Endothelial cell of umbilical vein (primary cell): ENCODE measurements around the gene ARG2. TPM values are rescaled to one million over a fixed set of nuclear protein-coding genes. Genes with fewer than 3 reads are reported as not detected.

Experiments
- BruUV-seq: library from RNA; stranded (reverse); fragments of 400-500 nt; replicated peaks from 2 replicates; lab custom pipeline; 2021; lab: Mats Ljungman, UMichigan
- CTCF ChIA-PET: fragments of 300-600, 350-600 bp; sonication (Branson Sonifier 250); formaldehyde crosslinking; loops from one replicate; lab custom pipeline; 2021; ENCODE audit warnings: antibody characterized with exemption, inconsistent platforms; lab: Charles Lee
- POLR2A ChIA-PET: fragments of 300-600, 350-600 bp; sonication (Branson Sonifier 250); formaldehyde crosslinking; loops from one replicate; lab custom pipeline; 2021; ENCODE audit warnings: antibody characterized with exemption, inconsistent platforms; lab: Charles Lee
- DNase-seq: peaks from one replicate; pipeline ENCODE4 v3.0.0-alpha.2; 2011; ENCODE audit warnings: low read depth, low spot score
- FAIRE-seq: peaks from 2 replicates; lab custom pipeline; 2011; peaks lifted over from hg19 to GRCh38; lab: Jason Lieb, UNC
- H2AFZ ChIP-seq: 2 replicates; pipeline ENCODE4 v1.6.0; 2012; ENCODE audit warnings: low read depth, low read length, control low read depth, inconsistent platforms
- H3K27ac ChIP-seq: 2 replicates; pipeline ENCODE4 v1.5.1; 2011; ENCODE audit warnings: low read depth, mild to moderate bottlenecking, control low read depth, low read length, moderate library complexity; ENCODE audit not compliant: insufficient read depth
- H3K27me3 ChIP-seq, 2 experiments: 2 replicates each; pipeline versions ENCODE4 v1.6.0 to v1.6.1; 2011; ENCODE audit warnings: low read length in 2 of 2, mixed read lengths in 1 of 2; ENCODE audit not compliant: control insufficient read depth in 2 of 2, insufficient read depth in 2 of 2
- H3K36me3 ChIP-seq, 2 experiments: 2 replicates in 1 of 2; 3 replicates in 1 of 2; pipeline ENCODE4 v1.5.1; 2011; ENCODE audit warnings: low read length in 2 of 2, mild to moderate bottlenecking in 1 of 2, moderate library complexity in 1 of 2; ENCODE audit not compliant: control insufficient read depth in 2 of 2, insufficient read depth in 2 of 2; ENCODE audit errors: extremely low read depth in 1 of 2
- H3K4me1 ChIP-seq: 3 replicates; pipeline ENCODE4 v1.5.1; 2011; ENCODE audit warnings: mild to moderate bottlenecking, low read length; ENCODE audit not compliant: control insufficient read depth, insufficient read depth; ENCODE audit errors: extremely low read depth
- H3K4me2 ChIP-seq: 2 replicates; pipeline ENCODE4 v1.6.1; 2011; ENCODE audit warnings: low read length, control low read depth, mixed read lengths; ENCODE audit not compliant: insufficient read depth
- H3K4me3 ChIP-seq, 3 experiments: fragments of 200-600 bp in 1 of 3; sonication (generic), shearing (Covaris generic) in 1 of 3; replicated peaks in 1 of 3; 2 replicates each; pipeline ENCODE4 v1.5.1; 2011 to 2016; ENCODE audit warnings: control low read depth in 3 of 3, low read length in 3 of 3, mild to moderate bottlenecking in 2 of 3, inconsistent platforms in 1 of 3, low read depth in 1 of 3, moderate library complexity in 1 of 3; ENCODE audit not compliant: insufficient read depth in 1 of 3
- H3K79me2 ChIP-seq: 2 replicates; pipeline ENCODE4 v1.6.0; 2012; ENCODE audit warnings: low read length, inconsistent platforms; ENCODE audit not compliant: control insufficient read depth, insufficient read depth
- H3K9ac ChIP-seq: replicated peaks from 2 replicates; pipeline ENCODE3; 2011; ENCODE audit warnings: low read length, control low read depth; ENCODE audit not compliant: insufficient read depth; ENCODE audit errors: extremely low read depth
- H3K9me1 ChIP-seq: replicated peaks from 3 replicates; pipeline ENCODE4 v1.6.0; 2011; ENCODE audit warnings: mild to moderate bottlenecking, low read length; ENCODE audit not compliant: control insufficient read depth, insufficient read depth; ENCODE audit errors: extremely low read depth
- H3K9me3 ChIP-seq: replicated peaks from 2 replicates; pipeline ENCODE4 v1.5.1; 2012; ENCODE audit warnings: low read length, inconsistent platforms; ENCODE audit not compliant: control insufficient read depth, insufficient read depth
- H4K20me1 ChIP-seq: replicated peaks from 2 replicates; pipeline ENCODE3; 2011; ENCODE audit warnings: mild to moderate bottlenecking, low read length; ENCODE audit not compliant: control insufficient read depth, insufficient read depth; ENCODE audit errors: extremely low read depth
- CTCF ChIP-seq, 2 donors: IDR thresholded peaks; 1 replicate in 1 of 2; 2 replicates in 1 of 2; pipeline ENCODE4 v1.5.1; 2011; ENCODE audit warnings: low read length in 2 of 2, mild to moderate bottlenecking in 2 of 2, moderate library complexity in 2 of 2, control low read depth in 1 of 2, inconsistent platforms in 1 of 2, low read depth in 1 of 2; ENCODE audit not compliant: insufficient read depth in 1 of 2; ENCODE audit errors: extremely low read depth in 1 of 2
- EZH2 ChIP-seq: IDR thresholded peaks from 2 replicates; pipeline ENCODE4 v1.6.1; 2012; ENCODE audit warnings: borderline replicate concordance, low read depth, mild to moderate bottlenecking, moderate library complexity, low read length, inconsistent platforms; ENCODE audit not compliant: severe bottlenecking
- FOS ChIP-seq: IDR thresholded peaks from 2 replicates; pipeline ENCODE4 v1.6.1; 2011; ENCODE audit warnings: mild to moderate bottlenecking, low read length, moderate library complexity, borderline replicate concordance; ENCODE audit not compliant: insufficient read depth
- JUN ChIP-seq: IDR thresholded peaks from 2 replicates; pipeline ENCODE4 v1.6.1; 2011; ENCODE audit warnings: borderline replicate concordance, low read depth; ENCODE audit not compliant: insufficient read length, insufficient read depth
- MAX ChIP-seq: IDR thresholded peaks from 2 replicates; pipeline ENCODE4 v1.6.1; 2011; ENCODE audit not compliant: insufficient read depth, insufficient read length
- MYC ChIP-seq: IDR thresholded peaks from one replicate; pipeline ENCODE4 v1.6.1; 2011; ENCODE audit warnings: mild to moderate bottlenecking, low read depth, low read length
- POLR2A ChIP-seq: IDR thresholded peaks from 2 replicates; pipeline ENCODE4 v1.6.1; 2012; ENCODE audit warnings: low read depth, mild to moderate bottlenecking, control low read depth, low read length
- dilution Hi-C: fragments of 300-500 bp; cut with MboI; formaldehyde crosslinking; loops from one replicate; pipeline ENCODE4 v1.15.0; 2019; ENCODE audit warnings: low sequenced_read_pairs; ENCODE audit not compliant: extremely low pct_ligation_motif_present
- intact Hi-C: fragments of 100-400 bp; cut with micrococcal nuclease; formaldehyde crosslinking; loops from one replicate; pipeline ENCODE4 v1.10.0; 2022
- polyA plus RNA-seq, 4 experiments: library from polyadenylated mRNA; depleted of rRNA in 3 of 4; stranded (reverse) in 3 of 4; unstranded in 1 of 4; fragments of >200 nt; gene quantifications; 2 replicates each; pipeline versions ENCODE4 v1.2.1 to v1.2.3, GENCODE V29; 2011 to 2012; ENCODE audit warnings: missing spikeins in 1 of 4
- total RNA-seq: library from RNA; stranded (reverse); gene quantifications from 2 replicates; pipeline ENCODE4 v1.2.3, GENCODE V29; 2021

Gene ARG2
- total and polyA plus RNA-seq, 2 donors (not counting 3 experiments of a cell fraction or from before 2014, with no cell fraction given), result 16.6 to 22.5 TPM

GRCh38 chr14:67641480-67641879 is 21.8 kb downstream of the ARG2 start:
- Histone ChIP-seq H3K9me3 (no peaks in the 10 kb centered on the region), H3K27me3 (no peaks in the 10 kb centered on the region), H3K36me3 (peaks cover 0 to 2% of the 10 kb centered on the region in 2 experiments), H3K9me1 (no peaks in the 10 kb centered on the region), H3K79me2 (no peaks in the 10 kb centered on the region), H3K9ac (no peak overlapping the region), H4K20me1 (no peaks in the 10 kb centered on the region), H3K4me2 (no peak overlapping the region), H3K4me3 (no peak overlapping the region), H3K27ac (no peak overlapping the region), H3K4me1 (no peaks in the 10 kb centered on the region), H2AFZ (no peak overlapping the region)
- FAIRE-seq, result no peak
- no peak for TF ChIP-seq FOS
- no peak for TF ChIP-seq EZH2
- no peak for TF ChIP-seq MYC
- TF ChIP-seq JUN, result no peak
- no peak for TF ChIP-seq MAX
- no peak for TF ChIP-seq POLR2A
- no peak for TF ChIP-seq CTCF (IDR thresholded peaks at IDR 0.05; ENCODE audit: extremely low read depth in 1 of 2, insufficient read depth in 1 of 2, low read depth in 1 of 2, low read length in 2 of 2)
- intact Hi-C loops, result no loop called here
- POLR2A ChIA-PET, result no interaction called here
- CTCF ChIA-PET, result interaction anchor here (1.2 to 2.0 kb wide), 4 partner anchors 16 to 114 kb away, joined by 3 to 6 read pairs (median 4); no protein-coding TSS in a partner anchor
- no TSS peak for BruUV-seq
- DNase-seq, result no peak
- dilution Hi-C loops, result no loop called here
